HG02798 (cell line): ENCODE data around the gene OR52A1.
"Not testable (repeated sequence)": the region's sequence is repeated elsewhere in the genome, so short reads cannot be mapped to it uniquely, and the experiment has no call there.

ENCODE experiments used
- ATAC-seq: cut with Tn5 transposase; IDR thresholded peaks from one replicate; pipeline ENCODE4 v1.9.1; 2021; ENCODE audit warnings: mild to moderate bottlenecking; ENCODE audit not compliant: unreplicated experiment, poor library complexity

OR52A1 gene

GRCh38 chr11:5154657-5155056 is at the start of gene OR52A1:
Gene OR52A1, minus strand, starts transcription at chr11:5154757. Its CDS starts 2,388 bp downstream, at chr11:5152369.
- ATAC-seq, result no peak

GRCh38 chr11:5203366-5203765 is 48.8 kb upstream of the OR52A1 start:
- ATAC-seq, result no peak

GRCh38 chr11:5200582-5200981 is 46.0 kb upstream of the OR52A1 start, which contains the start of gene OR51V1:
Gene OR51V1, minus strand, starts transcription at chr11:5200682. Its CDS starts 0 bp downstream, at chr11:5200682.
- ATAC-seq, result no peak

- ATAC-seq, result no peak
These were observed 43.7 kb upstream of the OR52A1 start for GRCh38 chr11:5198285-5198684.

- no peak for ATAC-seq
These were observed 43.0 kb upstream of the OR52A1 start for GRCh38 chr11:5197536-5197935.

GRCh38 chr11:5196731-5197130 is 42.2 kb upstream of the OR52A1 start:
- ATAC-seq, result no peak

GRCh38 chr11:5196067-5196466 is 41.5 kb upstream of the OR52A1 start:
- no peak for ATAC-seq

- no peak for ATAC-seq
These were observed 38.2 kb upstream of the OR52A1 start for GRCh38 chr11:5192738-5193137.

GRCh38 chr11:5188201-5188600 is 33.6 kb upstream of the OR52A1 start:
- no peak for ATAC-seq

- ATAC-seq, result no peak
These were observed 23.7 kb upstream of the OR52A1 start for GRCh38 chr11:5178046-5178837.

- no peak for ATAC-seq
These were observed 20.4 kb upstream of the OR52A1 start for GRCh38 chr11:5174934-5175333.

GRCh38 chr11:5171856-5172255 is 17.3 kb upstream of the OR52A1 start:
- no peak for ATAC-seq

GRCh38 chr11:5165898-5166297 is 11.3 kb upstream of the OR52A1 start:
- ATAC-seq, result not testable (repeated sequence)

GRCh38 chr11:5164807-5165206 is 10.2 kb upstream of the OR52A1 start:
- ATAC-seq, result not testable (repeated sequence)

GRCh38 chr11:5161045-5161444 is 6.5 kb upstream of the OR52A1 start:
- ATAC-seq, result not testable (repeated sequence)

GRCh38 chr11:5160217-5160616 is 5.7 kb upstream of the OR52A1 start:
- not testable (repeated sequence) for ATAC-seq

GRCh38 chr11:5159806-5160205 is 5.2 kb upstream of the OR52A1 start:
- ATAC-seq, result no peak

GRCh38 chr11:5153574-5154431 is 754 bp downstream of the OR52A1 start:
- no peak for ATAC-seq

- no peak for ATAC-seq
These were observed 2.8 kb downstream of the OR52A1 start for GRCh38 chr11:5151713-5152153.

GRCh38 chr11:5144206-5144605 is 10.4 kb downstream of the OR52A1 start:
- not testable (repeated sequence) for ATAC-seq

- ATAC-seq, result no peak
These were observed 16.6 kb downstream of the OR52A1 start, which contains the start of gene OR52A5 for GRCh38 chr11:5137996-5138395. Gene OR52A5, minus strand, starts transcription at chr11:5138356. Its CDS starts 5,714 bp downstream, at chr11:5132642.
